ENCODE results near the gene MBOAT2. TPM values are rescaled to one million over a fixed set of nuclear protein-coding genes. Genes with fewer than 3 reads are reported as not detected.

Gene MBOAT2
- total and polyA plus RNA-seq, 4 donors = 0.57 to 65.5 (median 3.2) TPM

DNA sequence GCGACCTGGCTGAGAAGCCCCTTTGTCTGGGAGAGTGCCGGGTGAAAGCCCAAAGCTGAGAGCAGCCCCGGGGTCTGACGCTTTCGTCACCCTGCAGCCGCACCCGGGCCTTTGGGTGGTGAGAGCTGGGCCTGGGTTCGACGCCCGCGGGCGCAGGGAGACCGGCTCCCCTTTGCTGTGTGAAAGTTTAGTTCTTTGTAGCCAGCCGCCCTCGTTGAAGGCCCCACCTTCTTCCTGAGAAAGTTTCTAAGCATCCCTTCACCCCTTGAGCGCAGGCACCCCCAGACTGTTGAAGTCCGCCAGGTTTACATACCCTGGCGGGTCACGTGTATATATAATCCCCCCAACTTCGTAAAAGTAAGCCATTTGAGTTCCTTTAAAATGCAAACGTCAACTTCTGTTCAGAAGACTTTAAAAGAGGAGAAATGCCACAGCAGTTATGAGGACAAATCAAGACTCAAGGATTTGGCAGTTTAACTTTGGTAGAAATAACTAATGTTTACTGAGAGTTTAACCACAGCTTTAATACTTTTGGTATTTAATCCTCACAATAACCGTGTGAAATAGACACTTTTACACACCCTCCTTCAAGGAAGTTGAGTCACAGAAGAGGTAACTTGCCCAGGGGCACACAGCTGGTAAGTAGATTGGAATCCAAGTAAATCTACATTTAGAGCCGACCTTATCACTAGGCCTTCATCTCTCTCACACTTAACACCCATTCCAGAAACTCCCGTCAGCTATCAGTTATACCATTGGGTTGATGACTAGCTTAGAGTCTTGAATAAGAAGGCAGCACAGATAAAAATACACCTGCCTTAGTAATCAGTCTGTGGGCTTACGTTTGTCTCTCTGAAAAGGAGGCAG, 1.1 kb upstream of the MBOAT2 start:
- Histone ChIP-seq H3K9me3 (ENCODE audit: control insufficient read depth in 4 of 4, low read length in 3 of 4) (no peaks in the 10 kb centered on the region), H3K4me3 (ENCODE audit: low read depth in 1 of 3, low read length in 3 of 3) (peak overlapping the region in 2 of 3 donors; percentile 44 to 76), H3K4me1 (ENCODE audit: control insufficient read depth in 4 of 4, insufficient read depth in 4 of 4, low read length in 3 of 4) (peaks cover 4 to 11% (median 10%) of the 10 kb centered on the region in 4 donors), H3K9ac (ENCODE audit: low read depth in 1 of 2, low read length in 2 of 2) (no peak overlapping the region), H3K27me3 (ENCODE audit: control insufficient read depth in 4 of 4, insufficient read depth in 4 of 4, low read length in 3 of 4) (peaks cover 0 to 7% (median 4%) of the 10 kb centered on the region in 4 donors), H3K27ac (ENCODE audit: low read depth in 1 of 2, low read length in 2 of 2) (no peak overlapping the region), H3K36me3 (ENCODE audit: control insufficient read depth in 4 of 4, insufficient read depth in 3 of 4, low read depth in 1 of 4, low read length in 3 of 4) (no peaks in the 10 kb centered on the region)
- no peak for DNase-seq (ENCODE audit: low spot score)
- TF ChIP-seq, protein P1, sequence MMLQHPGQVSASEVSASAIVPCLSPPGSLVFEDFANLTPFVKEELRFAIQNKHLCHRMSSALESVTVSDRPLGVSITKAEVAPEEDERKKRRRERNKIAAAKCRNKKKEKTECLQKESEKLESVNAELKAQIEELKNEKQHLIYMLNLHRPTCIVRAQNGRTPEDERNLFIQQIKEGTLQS (IDR thresholded peaks at IDR 0.05) = no peak
- TF ChIP-seq EGR1 (IDR thresholded peaks at IDR 0.05; ENCODE audit: low read depth in 2 of 2) = no peak
- no peak for TF ChIP-seq FOXA1 (IDR thresholded peaks at IDR 0.05)
- no peak for TF ChIP-seq GABPA (IDR thresholded peaks at IDR 0.05 in 1 of 2, conservative IDR thresholded peaks at IDR 0.05 in 1 of 2)
- peak in 1 of 2 donors; percentile 28 for TF ChIP-seq RXRA (IDR thresholded peaks at IDR 0.05)
- TF ChIP-seq, protein P2, sequence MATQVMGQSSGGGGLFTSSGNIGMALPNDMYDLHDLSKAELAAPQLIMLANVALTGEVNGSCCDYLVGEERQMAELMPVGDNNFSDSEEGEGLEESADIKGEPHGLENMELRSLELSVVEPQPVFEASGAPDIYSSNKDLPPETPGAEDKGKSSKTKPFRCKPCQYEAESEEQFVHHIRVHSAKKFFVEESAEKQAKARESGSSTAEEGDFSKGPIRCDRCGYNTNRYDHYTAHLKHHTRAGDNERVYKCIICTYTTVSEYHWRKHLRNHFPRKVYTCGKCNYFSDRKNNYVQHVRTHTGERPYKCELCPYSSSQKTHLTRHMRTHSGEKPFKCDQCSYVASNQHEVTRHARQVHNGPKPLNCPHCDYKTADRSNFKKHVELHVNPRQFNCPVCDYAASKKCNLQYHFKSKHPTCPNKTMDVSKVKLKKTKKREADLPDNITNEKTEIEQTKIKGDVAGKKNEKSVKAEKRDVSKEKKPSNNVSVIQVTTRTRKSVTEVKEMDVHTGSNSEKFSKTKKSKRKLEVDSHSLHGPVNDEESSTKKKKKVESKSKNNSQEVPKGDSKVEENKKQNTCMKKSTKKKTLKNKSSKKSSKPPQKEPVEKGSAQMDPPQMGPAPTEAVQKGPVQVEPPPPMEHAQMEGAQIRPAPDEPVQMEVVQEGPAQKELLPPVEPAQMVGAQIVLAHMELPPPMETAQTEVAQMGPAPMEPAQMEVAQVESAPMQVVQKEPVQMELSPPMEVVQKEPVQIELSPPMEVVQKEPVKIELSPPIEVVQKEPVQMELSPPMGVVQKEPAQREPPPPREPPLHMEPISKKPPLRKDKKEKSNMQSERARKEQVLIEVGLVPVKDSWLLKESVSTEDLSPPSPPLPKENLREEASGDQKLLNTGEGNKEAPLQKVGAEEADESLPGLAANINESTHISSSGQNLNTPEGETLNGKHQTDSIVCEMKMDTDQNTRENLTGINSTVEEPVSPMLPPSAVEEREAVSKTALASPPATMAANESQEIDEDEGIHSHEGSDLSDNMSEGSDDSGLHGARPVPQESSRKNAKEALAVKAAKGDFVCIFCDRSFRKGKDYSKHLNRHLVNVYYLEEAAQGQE (IDR thresholded peaks at IDR 0.05) = no peak
- 41% methylated on average over 25 of the region's 25 CpGs for WGBS

DNA sequence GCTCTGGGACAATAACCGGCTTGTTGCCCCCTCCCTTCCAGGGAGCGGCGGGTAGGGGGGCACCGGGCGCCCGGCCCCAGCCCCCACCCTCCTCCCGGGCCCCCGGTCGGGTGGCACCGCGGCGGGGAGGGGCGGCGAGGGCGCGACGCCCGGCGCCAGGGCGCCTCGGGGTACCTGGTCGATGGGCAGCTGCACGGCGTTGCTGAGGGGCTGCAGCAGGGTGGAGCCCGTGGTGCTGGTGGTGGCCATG, 193 bp downstream of the MBOAT2 start:
- WGBS = under 1% methylated on average over 25 of the region's 25 CpGs
- Histone ChIP-seq H3K36me3 (ENCODE audit: control insufficient read depth in 4 of 4, insufficient read depth in 3 of 4, low read depth in 1 of 4, low read length in 3 of 4) (no peaks in the 10 kb centered on the region), H3K9me3 (ENCODE audit: control insufficient read depth in 4 of 4, low read length in 3 of 4) (no peaks in the 10 kb centered on the region), H3K4me1 (ENCODE audit: control insufficient read depth in 4 of 4, insufficient read depth in 4 of 4, low read length in 3 of 4) (peaks cover 4 to 11% (median 10%) of the 10 kb centered on the region in 4 donors), H3K27ac (ENCODE audit: low read depth in 1 of 2, low read length in 2 of 2) (no peak overlapping the region), H3K9ac (ENCODE audit: low read depth in 1 of 2, low read length in 2 of 2) (no peak overlapping the region), H3K4me3 (ENCODE audit: low read depth in 1 of 3, low read length in 3 of 3) (peak overlapping the region in 2 of 3 donors; percentile 25 to 76), H3K27me3 (ENCODE audit: control insufficient read depth in 4 of 4, insufficient read depth in 4 of 4, low read length in 3 of 4) (peaks cover 0 to 7% (median 4%) of the 10 kb centered on the region in 4 donors)
- no peak for DNase-seq (ENCODE audit: low spot score)
- TF ChIP-seq YY1 (IDR thresholded peaks at IDR 0.05) (no peak), NR2F2 (IDR thresholded peaks at IDR 0.05) (no peak), TAF1 (conservative IDR thresholded peaks at IDR 0.05) (no peak), HNF4A (conservative IDR thresholded peaks at IDR 0.05) (no peak), RXRA (IDR thresholded peaks at IDR 0.05) (no peak), EGR1 (IDR thresholded peaks at IDR 0.05; ENCODE audit: low read depth in 2 of 2) (no peak), HNF4G (IDR thresholded peaks at IDR 0.05) (no peak), RAD21 (IDR thresholded peaks at IDR 0.05) (no peak), JUND (IDR thresholded peaks at IDR 0.05) (no peak), FOXA2 (IDR thresholded peaks at IDR 0.05) (no peak), FOXA1 (IDR thresholded peaks at IDR 0.05) (no peak), SP1 (IDR thresholded peaks at IDR 0.05) (no peak), GABPA (IDR thresholded peaks at IDR 0.05 in 1 of 2, conservative IDR thresholded peaks at IDR 0.05 in 1 of 2) (no peak)
- TF ChIP-seq, protein P3, sequence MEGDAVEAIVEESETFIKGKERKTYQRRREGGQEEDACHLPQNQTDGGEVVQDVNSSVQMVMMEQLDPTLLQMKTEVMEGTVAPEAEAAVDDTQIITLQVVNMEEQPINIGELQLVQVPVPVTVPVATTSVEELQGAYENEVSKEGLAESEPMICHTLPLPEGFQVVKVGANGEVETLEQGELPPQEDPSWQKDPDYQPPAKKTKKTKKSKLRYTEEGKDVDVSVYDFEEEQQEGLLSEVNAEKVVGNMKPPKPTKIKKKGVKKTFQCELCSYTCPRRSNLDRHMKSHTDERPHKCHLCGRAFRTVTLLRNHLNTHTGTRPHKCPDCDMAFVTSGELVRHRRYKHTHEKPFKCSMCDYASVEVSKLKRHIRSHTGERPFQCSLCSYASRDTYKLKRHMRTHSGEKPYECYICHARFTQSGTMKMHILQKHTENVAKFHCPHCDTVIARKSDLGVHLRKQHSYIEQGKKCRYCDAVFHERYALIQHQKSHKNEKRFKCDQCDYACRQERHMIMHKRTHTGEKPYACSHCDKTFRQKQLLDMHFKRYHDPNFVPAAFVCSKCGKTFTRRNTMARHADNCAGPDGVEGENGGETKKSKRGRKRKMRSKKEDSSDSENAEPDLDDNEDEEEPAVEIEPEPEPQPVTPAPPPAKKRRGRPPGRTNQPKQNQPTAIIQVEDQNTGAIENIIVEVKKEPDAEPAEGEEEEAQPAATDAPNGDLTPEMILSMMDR (IDR thresholded peaks at IDR 0.05; ENCODE audit: low read depth, low read length, missing input control) = no peak
- TF ChIP-seq, protein P4, sequence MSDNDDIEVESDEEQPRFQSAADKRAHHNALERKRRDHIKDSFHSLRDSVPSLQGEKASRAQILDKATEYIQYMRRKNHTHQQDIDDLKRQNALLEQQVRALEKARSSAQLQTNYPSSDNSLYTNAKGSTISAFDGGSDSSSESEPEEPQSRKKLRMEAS (IDR thresholded peaks at IDR 0.05) = no peak
- TF ChIP-seq, protein P2 (IDR thresholded peaks at IDR 0.05) = no peak
- TF ChIP-seq, protein P1 (IDR thresholded peaks at IDR 0.05) = no peak
- TF ChIP-seq, protein P5, sequence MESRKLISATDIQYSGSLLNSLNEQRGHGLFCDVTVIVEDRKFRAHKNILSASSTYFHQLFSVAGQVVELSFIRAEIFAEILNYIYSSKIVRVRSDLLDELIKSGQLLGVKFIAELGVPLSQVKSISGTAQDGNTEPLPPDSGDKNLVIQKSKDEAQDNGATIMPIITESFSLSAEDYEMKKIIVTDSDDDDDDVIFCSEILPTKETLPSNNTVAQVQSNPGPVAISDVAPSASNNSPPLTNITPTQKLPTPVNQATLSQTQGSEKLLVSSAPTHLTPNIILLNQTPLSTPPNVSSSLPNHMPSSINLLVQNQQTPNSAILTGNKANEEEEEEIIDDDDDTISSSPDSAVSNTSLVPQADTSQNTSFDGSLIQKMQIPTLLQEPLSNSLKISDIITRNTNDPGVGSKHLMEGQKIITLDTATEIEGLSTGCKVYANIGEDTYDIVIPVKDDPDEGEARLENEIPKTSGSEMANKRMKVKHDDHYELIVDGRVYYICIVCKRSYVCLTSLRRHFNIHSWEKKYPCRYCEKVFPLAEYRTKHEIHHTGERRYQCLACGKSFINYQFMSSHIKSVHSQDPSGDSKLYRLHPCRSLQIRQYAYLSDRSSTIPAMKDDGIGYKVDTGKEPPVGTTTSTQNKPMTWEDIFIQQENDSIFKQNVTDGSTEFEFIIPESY (IDR thresholded peaks at IDR 0.05) = no peak
